NCI-H2081 (cell line): Measurements from ENCODE around the gene C3orf62.
"Not testable (repeated sequence)": the region's sequence is repeated elsewhere in the genome, so short reads cannot be mapped to it uniquely, and the experiment has no call there.

Experiments
- DNase-seq, 2 experiments: peaks; one replicate each; lab custom pipeline; 2025; lab: John Stamatoyannopoulos, UW

C3orf62 gene

DNA sequence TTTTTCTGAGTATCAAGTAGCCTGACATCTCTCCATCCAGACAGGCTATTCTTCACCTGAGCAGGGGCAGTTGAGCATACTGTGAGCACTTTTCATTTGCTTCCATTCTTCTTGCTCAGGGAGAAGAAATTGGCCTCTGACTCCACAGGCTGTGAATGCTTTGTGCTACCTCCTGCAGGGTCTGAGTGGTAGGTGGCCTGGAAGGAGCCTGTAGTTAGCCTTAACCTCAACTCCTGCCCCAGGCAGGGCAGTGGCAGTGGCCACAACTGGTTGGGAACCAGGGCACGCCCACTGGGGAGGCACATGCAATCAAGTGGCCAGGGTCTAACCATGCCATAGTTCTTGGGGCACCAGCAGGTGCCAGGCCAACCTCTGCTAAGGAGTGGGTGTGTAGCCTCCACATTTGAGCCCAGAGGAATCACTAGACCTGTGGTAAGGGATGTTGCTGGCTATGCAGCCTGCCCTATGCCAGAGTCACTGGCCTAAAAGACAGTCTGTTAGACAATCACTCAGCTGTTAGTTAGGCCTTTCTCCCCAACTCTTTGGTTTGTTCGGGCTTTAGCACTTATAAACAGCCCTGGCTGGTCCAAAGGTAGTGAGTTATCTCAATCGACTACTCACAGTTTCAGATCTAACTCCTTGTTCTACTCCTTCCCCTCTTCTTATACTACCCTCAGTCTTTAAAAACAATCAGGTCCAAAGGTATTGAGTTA lies 7.4 kb downstream of the C3orf62 start:
- no peak for DNase-seq

GRCh38 chr3:49266410-49267095 lies 10.5 kb downstream of the C3orf62 start:
- DNase-seq: no peak

DNA sequence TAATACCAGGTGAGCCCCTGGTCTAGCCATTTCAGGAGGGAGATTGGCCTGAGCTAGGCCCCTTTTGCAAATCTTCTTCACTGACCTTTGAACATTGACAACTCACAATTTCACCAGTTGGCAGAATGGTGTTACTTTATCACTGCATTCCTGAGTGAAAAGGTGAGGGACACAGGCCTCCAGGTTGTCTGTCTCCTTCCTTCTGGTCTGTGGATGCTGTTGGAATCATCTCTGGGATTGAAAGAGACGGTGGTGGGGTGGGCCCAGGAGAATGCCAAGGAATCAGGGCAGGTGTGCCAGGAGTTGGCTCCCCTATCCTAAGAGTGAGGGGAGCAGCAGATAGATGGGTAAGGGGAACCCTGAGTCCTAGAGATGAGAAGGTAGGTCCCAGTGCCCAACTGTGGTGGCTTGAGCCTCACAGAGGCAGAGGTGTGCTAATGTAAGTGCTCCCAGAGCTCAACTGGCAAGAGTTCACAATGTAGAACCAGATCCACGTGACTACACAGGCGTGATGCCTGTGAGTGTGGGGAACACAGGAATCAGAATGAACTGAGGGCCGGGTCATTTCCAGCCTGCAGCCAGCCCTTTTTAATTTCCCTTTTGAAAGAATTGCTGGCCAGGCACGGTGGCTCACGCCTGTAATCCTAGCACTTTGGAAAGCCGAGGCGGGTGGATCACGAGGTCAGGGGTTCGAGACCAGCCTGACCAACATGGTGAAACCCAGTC lies 11.2 kb downstream of the C3orf62 start:
- DNase-seq: no peak

GRCh38 chr3:49263159-49263889 lies 13.7 kb downstream of the C3orf62 start:
- no peak for DNase-seq

DNA sequence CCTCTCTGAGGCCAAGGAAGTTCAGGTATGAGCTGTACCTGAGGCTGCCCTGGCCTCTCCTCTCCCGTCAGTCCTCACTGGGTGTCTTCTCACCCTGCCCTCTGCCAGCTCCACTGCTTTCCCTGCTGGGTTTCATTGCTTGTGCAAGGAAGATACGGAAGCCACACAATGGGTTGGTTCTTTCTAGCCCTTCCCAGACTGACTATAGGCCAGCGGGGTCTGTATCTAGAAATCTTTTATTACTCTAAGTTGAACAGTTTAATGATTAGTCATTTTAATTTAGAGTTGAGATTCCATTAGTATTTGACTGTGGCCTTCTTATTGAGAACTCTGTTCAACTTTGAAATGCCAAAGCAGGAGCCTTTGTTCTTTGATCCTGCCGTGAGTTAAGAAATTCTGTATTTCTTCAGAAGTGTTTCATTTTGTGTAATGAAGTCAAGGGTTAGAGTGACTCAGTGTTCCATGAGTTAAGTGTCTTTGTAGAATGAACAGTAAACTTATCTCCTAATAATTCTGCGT lies 16.2 kb downstream of the C3orf62 start:
- no peak for DNase-seq

GRCh38 chr3:49257187-49257586 lies 19.8 kb downstream of the C3orf62 start:
- no peak for DNase-seq

DNA sequence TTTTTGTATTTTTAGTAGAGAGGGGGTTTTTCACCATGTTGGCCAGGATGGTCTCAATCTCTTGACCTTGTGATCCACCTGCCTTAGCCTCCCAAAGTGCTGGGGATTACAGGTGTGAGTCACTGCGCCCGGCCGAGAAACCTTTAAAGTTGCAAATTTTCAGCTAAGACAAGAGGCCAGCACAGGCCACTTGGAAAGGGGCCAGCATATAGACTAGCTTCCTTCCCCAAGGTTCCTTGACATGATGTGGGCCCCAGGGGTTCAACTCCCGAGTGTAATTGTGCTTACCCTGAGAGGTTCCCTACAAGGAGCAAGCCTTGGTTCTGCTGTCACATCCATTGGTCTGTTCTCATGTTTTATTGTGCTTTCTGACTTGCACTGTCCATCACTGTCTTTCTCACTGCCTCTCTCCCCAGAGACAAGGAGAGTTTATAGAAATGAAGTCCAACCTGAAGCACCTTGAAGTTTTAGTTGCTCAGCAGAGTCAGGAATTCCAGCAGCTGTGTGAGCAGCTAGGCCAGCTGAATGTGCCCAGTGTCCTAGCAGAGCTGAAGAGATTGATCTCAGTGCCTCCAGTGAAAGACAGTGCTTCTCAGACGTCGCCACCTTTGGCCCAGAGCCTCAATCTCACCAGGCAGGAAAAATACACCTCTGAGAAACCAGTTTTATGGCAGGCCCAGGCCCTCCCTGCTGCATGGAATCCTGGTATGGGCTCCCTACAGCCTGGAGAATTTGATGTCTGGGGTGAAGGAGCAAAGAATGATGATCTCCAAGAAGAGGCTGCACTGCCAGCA lies 21.1 kb downstream of the C3orf62 start:
- no peak for DNase-seq

DNA sequence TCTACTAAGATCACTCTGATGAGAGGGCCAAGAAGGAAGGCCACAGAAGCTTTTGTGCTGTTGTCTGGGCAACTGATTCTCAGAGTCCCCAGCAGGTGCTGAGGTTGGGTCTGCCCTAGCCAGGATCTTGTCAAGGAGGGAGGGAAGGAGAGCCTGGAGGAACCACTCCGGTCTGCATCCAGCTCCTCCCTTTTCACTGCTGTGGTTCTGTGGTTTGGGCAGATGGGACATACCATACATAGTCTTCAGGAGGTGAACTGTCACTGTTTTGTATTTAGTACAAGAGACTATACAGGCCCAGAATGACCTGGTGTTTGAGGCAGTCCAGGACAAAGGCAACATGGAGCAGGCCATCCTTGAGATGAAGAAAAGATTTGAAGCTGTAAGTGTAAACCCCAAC lies 21.9 kb downstream of the C3orf62 start:
- DNase-seq: no peak

DNA sequence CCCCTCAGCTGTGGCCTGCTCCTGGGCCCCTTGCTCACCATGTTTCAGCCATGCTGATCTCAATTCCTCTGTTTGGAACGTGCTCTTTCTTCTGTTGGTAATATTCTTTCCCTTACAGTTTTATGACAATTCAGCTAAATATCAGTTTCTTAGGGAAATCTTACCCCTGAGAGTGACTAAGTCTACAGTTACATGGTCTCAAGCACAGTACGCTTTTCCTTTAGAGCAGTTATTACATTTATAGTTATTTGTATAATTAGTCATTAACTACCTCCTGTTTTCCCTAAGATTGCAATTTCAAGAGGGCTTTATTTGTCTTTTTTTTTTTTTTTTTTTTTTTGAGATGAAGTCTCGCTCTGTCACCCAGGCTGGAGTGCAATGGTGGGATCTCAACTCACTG lies 23.5 kb downstream of the C3orf62 start:
- no peak for DNase-seq

- no peak for DNase-seq
Measured at GRCh38 chr3:49248840-49249227, 28.2 kb downstream of the C3orf62 start.

GRCh38 chr3:49244581-49245205 lies 32.3 kb downstream of the C3orf62 start:
- DNase-seq: no peak

DNA sequence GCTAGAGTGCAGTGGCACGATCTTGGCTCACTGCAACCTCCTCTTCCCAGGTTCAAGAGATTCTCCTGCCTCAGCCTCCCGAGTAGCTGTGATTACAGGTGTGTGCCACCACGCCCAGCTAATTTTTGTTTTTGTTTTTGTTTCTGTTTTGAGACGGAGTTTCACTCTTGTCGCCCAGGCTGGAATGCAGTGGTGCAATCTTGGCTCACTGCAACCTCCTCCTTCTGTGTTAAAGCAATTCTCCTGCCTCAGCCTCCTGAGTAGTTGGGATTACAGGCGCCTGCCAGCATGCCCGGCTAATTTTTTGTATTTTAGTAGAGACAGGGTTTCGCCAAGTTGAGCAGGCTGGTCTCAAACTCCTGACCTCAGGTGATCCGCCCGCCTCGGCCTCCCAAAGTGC lies 36.9 kb downstream of the C3orf62 start:
- DNase-seq: not testable (repeated sequence)

GRCh38 chr3:49238274-49239127 lies 38.5 kb downstream of the C3orf62 start:
- no peak for DNase-seq

DNA sequence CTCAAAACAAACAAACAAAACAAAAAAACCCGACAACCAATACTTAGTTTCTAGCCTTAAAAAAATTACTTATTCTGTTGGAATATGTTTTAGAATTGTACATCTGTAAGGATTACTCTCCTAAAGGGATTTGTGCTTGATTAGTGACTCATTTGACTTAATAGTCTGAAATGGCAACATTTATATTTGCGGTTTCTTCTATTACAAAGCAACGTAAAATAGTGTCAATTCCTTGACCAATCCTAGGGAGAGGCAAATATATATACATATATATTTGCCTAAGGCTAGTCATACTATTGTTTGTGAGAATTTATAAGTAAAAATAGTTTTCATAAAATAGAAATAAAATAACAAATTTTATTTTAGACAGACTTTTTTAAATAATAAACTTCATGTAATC lies 39.7 kb downstream of the C3orf62 start:
- no peak for DNase-seq

DNA sequence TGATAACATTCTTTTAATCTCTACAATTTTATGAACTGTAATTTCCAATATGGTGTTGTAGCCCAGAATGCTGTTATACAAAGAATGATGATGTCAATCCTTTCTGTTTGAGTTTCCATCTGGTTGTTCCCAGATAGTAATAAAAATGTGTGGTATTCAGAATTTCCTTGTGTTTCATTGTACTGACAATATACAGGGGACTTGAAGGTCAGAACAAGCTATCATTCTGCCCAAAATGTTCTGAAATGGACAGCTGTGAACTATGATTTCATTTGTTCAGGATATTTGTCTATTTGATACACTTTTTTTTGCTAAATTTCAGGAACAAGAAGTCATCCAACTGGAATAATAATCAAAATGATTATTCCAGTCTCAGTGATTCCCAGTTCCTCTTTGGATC lies 40.8 kb downstream of the C3orf62 start:
- no peak for DNase-seq

GRCh38 chr3:49228817-49229216 lies 48.2 kb downstream of the C3orf62 start:
- not testable (repeated sequence) for DNase-seq

DNA sequence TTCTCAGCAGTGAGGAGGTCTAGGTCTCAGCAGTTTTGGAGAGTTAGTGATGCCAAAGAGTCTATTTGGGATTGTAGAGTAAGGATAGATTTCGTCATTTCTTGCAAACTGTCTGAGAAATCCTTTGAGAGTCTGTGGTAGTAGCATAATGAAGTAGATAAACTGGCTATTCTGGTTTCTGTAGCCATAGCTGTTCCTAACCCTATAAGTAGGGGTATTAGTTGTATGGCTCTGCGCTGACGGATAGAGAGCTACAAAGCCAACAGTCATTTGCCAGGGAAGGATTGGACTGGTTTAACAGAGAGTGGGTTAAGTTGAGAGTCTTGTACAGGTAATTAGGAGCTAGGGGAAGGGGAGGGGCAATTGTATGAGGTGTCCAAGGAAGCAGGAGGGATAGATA lies 55.0 kb downstream of the C3orf62 start:
- DNase-seq: no peak

- not testable (repeated sequence) for DNase-seq
Measured at GRCh38 chr3:49220985-49221563, 56.0 kb downstream of the C3orf62 start.

- DNase-seq: no peak
Measured at GRCh38 chr3:49219132-49219531, 57.9 kb downstream of the C3orf62 start.
